Inflammatory macrophage treated with lipopolysaccharide for 4 hours (primary cell): ENCODE data around the gene KCTD17.

ENCODE experiments used
- DNase-seq: peaks from one replicate; pipeline ENCODE4 v3.0.0-alpha.2; 2020

KCTD17 gene

DNA sequence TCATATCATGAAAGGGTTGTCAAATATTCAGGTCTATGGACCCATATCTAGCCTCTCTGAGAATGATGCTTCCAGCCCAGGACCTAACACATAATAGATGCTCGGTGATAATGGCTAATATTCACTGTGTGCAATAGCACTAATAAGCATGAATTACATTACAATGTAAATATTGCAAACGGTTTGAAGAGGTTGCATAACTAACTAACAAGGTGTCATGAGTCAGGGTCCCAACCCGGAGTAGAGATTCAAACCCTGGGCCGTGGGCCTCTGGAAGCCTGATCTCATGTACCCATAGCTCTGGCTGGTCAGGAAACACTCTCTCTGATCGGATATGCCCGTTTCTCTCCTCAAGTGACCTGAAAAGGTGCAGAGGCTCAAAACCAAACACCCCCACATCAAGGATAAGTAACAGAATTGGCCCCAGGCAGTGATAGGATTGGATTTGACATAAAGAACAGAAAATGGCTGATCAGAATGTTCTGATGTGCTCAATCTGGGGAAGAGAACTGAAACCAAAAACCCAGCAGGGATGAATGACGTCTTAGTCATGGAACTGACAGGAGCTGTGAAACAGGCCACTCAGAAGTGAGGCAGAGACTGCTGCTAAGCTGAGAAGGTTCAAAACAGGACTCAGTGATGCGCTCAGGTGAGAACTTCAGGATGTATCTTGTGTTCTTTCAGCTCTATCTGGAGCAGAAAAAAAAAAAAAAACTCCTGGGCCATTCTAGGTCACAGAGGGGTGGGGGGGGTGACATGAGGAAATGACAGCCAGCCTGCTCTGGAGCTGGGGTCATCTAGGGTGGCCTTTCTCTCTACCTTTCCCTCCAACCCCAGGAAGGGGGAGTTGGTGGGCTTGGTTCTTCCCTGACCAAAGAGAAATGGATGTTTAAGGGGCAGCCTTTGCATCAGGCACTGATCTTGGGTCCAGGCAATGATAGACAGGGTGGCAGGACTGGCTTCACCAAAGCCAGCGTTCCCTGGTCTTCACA lies 6.6 kb upstream of the KCTD17 start:
- DNase-seq = peak; percentile 77

DNA sequence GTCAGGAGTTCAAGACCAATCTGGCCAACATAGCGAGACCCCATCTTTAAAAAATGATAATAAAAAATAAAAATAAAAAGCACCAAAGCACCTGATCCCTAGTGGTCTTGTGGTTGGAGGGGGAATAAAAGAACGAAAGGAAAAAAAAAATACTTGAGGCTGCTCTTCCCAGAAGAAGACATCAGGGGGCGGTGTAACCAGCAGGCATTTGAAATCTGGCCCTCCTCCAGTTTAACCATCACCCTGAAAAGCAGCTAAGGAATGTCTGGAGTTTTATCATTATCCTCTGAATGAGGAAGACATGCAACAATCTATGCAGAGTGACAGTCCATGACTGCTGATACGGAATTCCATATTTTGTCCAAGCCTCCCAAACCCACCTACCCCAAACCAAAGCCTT lies 5.6 kb upstream of the KCTD17 start:
- DNase-seq = peak; percentile 23

DNA sequence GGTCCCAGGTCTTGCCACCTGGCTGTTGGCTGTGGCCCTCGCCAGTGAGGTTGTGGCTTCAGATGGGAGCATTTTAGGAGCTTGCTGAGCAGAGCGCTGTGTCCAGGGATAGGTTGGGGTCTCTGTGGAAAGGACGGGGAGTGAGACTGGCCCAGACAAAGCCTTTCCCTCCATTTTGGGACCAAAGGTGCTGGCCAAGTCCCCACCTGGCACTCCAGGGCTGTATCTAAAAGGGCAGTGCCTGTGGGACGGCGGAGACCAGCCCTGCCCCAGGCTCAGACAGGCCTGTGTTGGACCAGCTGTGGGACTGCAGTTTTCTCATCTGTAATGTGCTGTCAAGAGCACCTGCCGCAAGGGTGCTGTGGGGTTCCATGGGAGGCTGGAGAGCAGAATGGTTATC lies 5.0 kb upstream of the KCTD17 start:
- no peak for DNase-seq

DNA sequence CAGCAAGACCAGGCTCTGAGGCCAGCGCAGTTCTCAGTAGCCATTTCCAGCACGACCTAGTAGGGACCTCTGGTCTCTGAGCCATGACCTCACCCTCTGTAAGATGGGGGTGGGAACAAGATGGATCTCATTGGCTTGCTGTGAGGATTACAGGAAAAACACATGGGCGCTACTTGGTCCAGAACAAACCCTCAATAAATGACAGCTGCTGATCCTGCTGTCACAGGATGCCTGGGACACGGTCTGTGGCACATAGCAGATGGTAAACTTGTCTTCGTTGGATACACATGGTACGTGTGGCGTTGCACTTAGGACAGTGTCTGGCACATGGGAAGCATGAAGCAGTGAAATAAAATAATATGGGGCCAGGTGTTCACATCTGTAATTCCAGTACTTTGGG lies 4.5 kb upstream of the KCTD17 start:
- DNase-seq = no peak

DNA sequence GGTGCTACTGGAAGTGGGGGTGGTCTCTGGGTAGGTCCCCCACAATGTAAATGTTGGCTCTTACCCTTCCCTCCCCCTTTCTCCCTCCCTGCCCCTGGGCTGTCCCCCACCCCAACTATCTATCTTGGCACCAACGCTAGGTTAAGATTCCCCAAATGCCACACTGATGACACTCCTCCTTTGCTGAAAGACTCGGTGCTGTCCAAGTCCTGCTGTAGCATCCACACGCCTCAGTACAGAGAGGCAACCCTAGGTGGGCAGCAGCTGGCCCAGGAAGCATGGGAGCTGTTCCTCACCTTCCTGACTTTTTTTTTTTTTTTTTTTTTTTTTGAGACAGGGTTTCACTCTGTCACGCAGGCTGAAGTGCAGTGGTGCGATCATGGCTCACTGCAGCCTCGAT lies 3.4 kb upstream of the KCTD17 start:
- no peak for DNase-seq

DNA sequence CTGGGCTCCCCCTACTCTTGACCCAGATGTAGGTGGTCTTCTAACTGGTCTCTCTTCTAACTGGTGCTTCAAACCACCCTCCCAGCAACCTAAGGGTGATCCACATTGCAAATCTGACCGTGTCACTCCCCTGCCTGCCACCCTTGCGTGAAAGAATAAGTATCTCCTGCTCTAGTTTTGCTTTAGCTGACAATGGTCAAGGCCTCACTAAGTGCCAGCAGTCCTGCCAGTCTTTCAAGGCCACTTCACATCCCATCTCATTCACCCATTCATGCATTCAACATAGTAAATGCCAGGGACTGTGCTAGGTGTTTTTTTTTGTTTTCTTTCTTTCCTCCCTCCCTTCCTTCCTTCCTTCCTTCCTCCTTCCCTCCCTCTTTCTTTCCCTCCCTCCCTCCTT lies 2.3 kb upstream of the KCTD17 start:
- no peak for DNase-seq

DNA sequence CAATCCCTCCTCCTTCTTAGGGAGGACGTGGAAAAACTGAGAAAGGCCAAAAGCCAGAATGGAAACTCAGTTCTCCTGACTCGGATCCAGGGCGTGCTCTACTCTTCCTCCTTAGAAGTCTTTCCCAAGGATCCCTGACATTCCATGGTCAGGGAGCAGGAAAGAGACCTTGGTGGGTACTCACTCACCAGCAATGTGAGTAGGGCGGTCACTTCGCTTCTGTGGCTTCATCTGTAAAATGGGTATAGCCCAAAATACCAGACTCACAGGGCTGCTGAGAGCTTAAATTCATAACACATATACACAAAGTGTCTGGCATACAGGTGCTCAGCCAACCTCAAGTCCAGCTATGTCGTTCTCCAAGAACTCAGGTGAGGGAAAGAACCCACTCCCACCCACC lies 629 bp upstream of the KCTD17 start:
- DNase-seq = no peak

- DNase-seq = no peak
These were observed 1.1 kb downstream of the KCTD17 start for GRCh38 chr22:37052386-37053309.

DNA sequence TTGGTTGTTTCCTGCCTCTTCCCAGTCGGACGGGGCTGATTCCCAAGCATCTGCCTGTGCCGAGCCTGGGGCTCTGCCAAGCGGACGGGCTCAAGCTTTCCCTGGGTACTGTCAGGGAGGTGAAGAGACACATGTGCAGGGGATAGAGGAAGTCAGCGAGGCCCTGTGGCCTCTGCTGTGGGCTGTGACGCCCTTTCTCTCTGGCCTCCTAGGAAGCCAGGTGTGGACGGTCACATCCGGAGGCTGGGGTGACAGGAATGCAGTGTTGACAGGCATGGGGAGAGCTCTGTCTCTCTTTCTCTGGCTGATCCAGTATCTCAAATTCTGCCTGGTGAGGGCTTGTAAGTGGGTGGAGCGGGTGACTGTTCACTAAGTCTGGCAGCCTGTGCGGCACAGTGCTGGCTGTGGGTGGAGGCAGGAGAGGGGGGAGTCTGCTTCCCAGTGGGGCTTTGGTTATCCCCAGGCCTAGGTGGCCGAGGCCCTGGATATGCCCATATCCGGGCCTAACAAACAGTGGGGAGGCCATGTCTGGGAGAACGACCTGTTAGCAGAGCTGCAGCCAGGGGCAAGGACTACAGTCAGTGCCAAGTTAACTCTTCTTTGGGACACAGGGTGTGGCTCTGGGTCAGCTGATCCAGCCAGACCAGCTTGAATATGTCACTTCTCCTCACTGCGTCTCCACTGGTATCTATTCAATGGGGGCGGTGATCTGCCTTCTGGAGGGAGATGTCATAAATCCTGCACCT lies 1.9 kb downstream of the KCTD17 start:
- DNase-seq = peak; percentile 30

GRCh38 chr22:37054056-37054395 lies 2.5 kb downstream of the KCTD17 start:
- no peak for DNase-seq

DNA sequence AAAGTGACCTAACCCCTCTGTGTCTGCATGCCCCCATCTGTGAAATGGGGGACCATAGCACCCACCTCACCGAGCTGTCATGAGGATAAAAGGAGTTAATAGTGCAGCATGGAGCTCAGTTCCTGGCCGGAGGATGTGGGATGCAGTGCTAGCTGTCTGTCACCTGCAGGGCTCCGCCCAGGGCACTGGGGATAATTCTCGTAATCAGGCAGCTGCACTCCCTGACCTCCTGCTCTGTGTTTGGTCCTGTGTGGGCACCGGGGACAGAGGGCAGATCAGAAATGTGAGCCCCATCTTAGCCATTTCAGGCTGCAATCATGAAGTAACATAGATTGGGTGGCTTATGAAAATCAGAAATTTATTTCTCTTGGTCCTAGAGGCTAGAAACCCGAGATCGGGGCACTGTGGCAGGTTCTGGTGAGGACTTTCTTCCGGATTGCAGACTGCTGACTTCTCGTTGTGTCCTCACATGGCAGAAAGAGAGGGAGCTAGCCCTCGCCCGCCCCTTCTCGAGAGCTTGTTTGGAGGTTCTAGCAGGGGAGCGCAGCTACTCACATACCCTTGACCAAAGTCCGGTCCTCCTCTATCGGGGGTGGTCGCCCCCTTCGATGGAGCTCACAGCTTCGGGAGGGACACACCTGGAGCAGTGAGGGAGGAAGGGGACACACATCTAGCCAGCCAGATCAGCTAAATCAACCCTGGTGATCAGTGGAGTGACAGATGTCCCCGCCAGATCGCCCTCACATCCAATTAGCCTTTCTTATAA lies 3.2 kb downstream of the KCTD17 start:
- no peak for DNase-seq

DNA sequence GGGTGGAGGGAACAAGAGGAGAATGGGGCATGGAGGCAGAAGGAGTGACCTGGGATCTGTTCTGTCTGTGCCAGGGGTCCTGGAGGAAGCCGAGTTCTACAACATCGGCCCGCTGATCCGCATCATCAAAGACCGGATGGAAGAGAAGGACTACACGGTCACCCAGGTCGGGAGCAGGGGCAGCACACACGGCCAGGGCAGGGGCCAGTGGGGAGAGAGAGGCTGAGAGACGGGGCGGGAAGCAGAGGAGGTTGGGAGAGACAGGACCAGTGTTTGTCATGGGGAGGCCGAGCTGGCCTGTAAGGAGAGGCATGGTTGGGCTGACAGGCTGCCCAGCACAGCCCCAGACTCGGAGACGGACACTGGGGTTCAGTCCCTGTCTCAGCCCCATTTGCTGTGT lies 4.7 kb downstream of the KCTD17 start:
- DNase-seq = no peak

GRCh38 chr22:37057226-37057625 lies 5.7 kb downstream of the KCTD17 start:
- no peak for DNase-seq

GRCh38 chr22:37057796-37058510 lies 6.4 kb downstream of the KCTD17 start:
- no peak for DNase-seq

GRCh38 chr22:37058917-37059701 lies 7.6 kb downstream of the KCTD17 start:
- no peak for DNase-seq

DNA sequence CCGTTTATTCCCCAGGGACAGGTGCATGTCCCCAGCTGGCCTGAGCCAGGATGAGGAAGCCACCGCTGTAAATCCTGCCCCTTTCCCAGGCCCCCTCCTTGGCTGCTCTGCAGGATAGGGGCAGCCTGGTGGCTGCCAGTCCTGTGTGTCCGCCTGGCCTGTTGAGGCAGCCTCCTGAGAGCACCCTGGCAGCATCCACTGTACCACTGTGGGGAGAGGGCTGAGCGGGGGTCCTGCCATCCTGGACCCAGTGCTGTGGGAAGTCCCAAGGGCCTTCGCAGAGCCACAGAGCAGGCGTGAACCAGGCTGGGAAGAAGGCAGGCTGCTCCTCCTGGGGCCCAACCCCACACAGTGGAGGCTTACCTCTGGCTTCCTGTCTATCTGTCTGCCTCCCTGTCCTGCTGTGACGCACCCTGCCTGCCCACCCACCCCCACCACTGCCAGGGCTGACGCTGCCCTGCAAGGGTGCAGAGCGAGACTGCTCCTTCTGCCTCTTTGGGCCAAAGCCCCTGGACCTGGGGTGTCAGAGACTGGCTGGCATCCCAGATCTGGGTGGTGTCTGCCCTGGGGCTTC lies 8.4 kb downstream of the KCTD17 start:
- no peak for DNase-seq

- no peak for DNase-seq
These were observed 9.5 kb downstream of the KCTD17 start for GRCh38 chr22:37060801-37061610.

GRCh38 chr22:37061611-37062375 lies 10.3 kb downstream of the KCTD17 start:
- DNase-seq = no peak

DNA sequence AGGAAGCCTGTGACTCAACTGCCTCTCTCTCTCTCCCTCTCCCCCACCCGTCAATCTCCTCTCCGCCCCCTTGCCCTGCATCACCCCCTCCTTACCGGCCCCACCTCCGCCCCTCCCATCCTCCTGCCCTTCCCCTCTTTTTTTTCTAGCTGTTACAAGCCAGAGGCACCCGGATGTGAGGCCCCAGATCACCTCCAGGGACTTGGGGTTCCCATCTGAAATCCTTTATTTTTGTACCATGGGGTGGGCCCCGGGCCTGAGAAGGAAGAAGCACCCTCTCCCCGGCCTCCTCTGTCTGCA lies 10.8 kb downstream of the KCTD17 start:
- no peak for DNase-seq
